HAP-1 (cell line): ENCODE data around the gene ANKH.
"Not testable (repeated sequence)": the region's sequence is repeated elsewhere in the genome, so short reads cannot be mapped to it uniquely, and the experiment has no call there.

Experiments used
- DNase-seq, 2 experiments: peaks; one replicate each; pipeline ENCODE4 v3.0.0-alpha.2; 2016 to 2020; ENCODE audit warnings: low spot score in 2 of 2
- H3K27me3 ChIP-seq: fragments of 250-450 bp; sonication (Bioruptor Pico); 2 replicates; pipeline ENCODE4 v1.5.1; 2020; ENCODE audit warnings: low read depth, mild to moderate bottlenecking, moderate library complexity
- H3K36me3 ChIP-seq: fragments of 250-450 bp; sonication (Bioruptor Pico); replicated peaks from 2 replicates; pipeline ENCODE4 v1.5.1; 2020; ENCODE audit warnings: mild to moderate bottlenecking
- H3K4me1 ChIP-seq: fragments of 250-450 bp; sonication (Bioruptor Pico); 2 replicates; pipeline ENCODE4 v1.5.1; 2020; ENCODE audit warnings: mild to moderate bottlenecking
- H3K4me3 ChIP-seq: fragments of 250-450 bp; sonication (Bioruptor Pico); 2 replicates; pipeline ENCODE4 v1.5.1; 2020; ENCODE audit warnings: mild to moderate bottlenecking, moderate library complexity
- H3K9me3 ChIP-seq: fragments of 250-450 bp; sonication (Bioruptor Pico); 2 replicates; pipeline ENCODE4 v1.5.1; 2020; ENCODE audit warnings: mild to moderate bottlenecking, moderate library complexity
- in situ Hi-C: fragments of 300-500 bp; cut with MboI; formaldehyde crosslinking; loops from 3 replicates; pipeline ENCODE4 v1.14.3; 2020; ENCODE audit warnings: low sequenced_read_pairs, inconsistent platforms, mixed read lengths

ANKH gene

DNA sequence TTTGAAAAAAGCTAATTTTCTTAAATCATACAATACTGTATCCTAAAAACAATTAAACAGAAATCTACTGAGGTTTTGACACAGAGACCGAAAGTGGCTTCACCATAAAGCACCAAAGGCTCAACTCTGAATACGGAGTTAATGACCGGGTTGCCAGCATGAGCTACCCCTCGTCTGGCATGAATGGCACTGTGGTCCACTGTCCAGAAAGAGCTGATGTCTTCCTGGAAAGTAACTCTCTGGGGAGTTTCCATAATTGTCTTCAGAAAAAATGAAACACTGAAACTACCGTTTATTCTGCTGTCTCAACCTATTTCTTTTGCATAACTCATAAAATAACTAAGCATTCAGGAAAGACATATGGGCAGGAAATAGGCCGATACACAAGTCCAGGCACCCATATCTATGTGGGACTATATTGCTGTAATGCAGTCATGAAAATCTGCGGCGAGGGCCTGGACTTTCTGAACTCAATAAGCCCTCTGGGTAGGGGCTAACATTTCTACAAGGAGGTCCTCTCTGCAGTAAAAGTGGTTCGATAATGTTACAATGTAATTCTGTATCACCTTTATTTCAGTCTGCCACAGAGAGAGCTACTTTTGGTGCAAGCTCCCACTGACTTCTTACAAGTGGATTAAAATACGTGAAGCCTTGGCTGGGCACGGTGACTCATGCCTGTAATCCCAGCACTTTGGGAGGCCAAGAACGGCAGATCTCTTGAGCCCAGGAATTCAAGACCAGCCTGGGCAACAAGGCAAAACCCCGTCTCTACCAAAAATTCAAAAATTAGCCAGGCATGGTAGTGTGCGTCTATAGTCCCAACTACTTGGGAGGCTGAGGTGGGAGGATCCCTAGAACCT lies 52.4 kb downstream of the ANKH start:
- Histone ChIP-seq H3K27me3 (no peaks in the 10 kb centered on the region), H3K9me3 (no peaks in the 10 kb centered on the region), H3K4me1 (no peaks in the 10 kb centered on the region), H3K36me3 (no peaks in the 10 kb centered on the region), H3K4me3 (no peak overlapping the region)
- in situ Hi-C loops: no loop called here
- no peak for DNase-seq

GRCh38 chr5:14817762-14818136 lies 53.8 kb downstream of the ANKH start:
- in situ Hi-C loops, H3K9me3 ChIP-seq, DNase-seq, H3K4me3 ChIP-seq, H3K27me3 ChIP-seq, H3K4me1 ChIP-seq, H3K36me3 ChIP-seq: not testable (repeated sequence)

- Histone ChIP-seq H3K27me3 (no peaks in the 10 kb centered on the region), H3K4me3 (no peak overlapping the region), H3K9me3 (no peaks in the 10 kb centered on the region), H3K36me3 (no peaks in the 10 kb centered on the region), H3K4me1 (no peaks in the 10 kb centered on the region)
- in situ Hi-C loops: no loop called here
- no peak for DNase-seq
Measured at GRCh38 chr5:14816999-14817761, 54.4 kb downstream of the ANKH start.

- H3K9me3 ChIP-seq: no peaks in the 10 kb centered on the region
- no peaks in the 10 kb centered on the region for H3K27me3 ChIP-seq
- no peak overlapping the region for H3K4me3 ChIP-seq
- no peaks in the 10 kb centered on the region for H3K36me3 ChIP-seq
- DNase-seq: no peak
- H3K4me1 ChIP-seq: no peaks in the 10 kb centered on the region
- in situ Hi-C loops: no loop called here
Measured at GRCh38 chr5:14816374-14816998, 55.1 kb downstream of the ANKH start.

DNA sequence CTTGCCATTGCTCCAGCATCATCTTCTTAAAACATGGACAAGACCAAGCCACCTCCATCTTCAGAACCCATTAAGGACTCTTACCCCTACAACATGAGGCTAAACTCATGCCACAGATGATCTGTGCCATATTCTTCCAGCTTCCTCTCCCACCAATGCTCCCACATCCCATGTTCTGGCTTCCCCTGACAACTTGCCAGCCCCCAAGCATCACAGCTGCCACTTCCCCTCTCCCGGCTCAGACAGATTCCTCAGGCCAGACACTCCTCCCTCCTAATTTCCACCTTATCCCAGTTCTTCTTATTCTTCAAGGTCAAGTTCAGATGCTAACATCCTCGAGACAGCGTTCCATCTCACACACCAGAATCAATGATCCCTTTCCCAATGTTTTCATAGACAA lies 57.8 kb downstream of the ANKH start:
- in situ Hi-C loops: no loop called here
- DNase-seq: no peak
- Histone ChIP-seq H3K4me3 (no peak overlapping the region), H3K36me3 (no peaks in the 10 kb centered on the region), H3K27me3 (no peaks in the 10 kb centered on the region), H3K9me3 (no peaks in the 10 kb centered on the region), H3K4me1 (no peaks in the 10 kb centered on the region)

DNA sequence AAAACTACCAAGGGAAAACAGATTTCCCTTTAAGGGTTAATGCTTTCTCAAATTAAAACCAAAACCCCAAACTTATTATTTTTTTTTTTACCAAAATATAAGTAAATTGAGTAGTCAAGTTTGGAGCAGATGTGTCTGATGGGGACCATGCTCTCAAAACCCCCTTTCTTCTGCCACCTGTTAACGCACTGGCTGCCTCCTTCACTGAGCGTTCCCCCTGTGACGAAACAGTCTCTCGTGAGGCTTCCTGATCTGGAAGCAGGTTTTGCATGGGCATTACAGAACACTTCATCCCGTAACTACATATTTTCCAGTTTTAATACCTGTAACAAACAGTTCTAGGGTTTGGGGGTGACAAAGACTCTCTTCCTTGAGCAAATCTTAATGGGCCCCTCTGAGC lies 59.4 kb downstream of the ANKH start:
- H3K4me3 ChIP-seq: no peak overlapping the region
- no peaks in the 10 kb centered on the region for H3K27me3 ChIP-seq
- H3K4me1 ChIP-seq: no peaks in the 10 kb centered on the region
- H3K9me3 ChIP-seq: no peaks in the 10 kb centered on the region
- H3K36me3 ChIP-seq: no peaks in the 10 kb centered on the region
- no peak for DNase-seq
- in situ Hi-C loops: no loop called here

GRCh38 chr5:14810928-14811572 lies 60.5 kb downstream of the ANKH start:
- Histone ChIP-seq H3K36me3 (no peaks in the 10 kb centered on the region), H3K4me3 (no peak overlapping the region), H3K27me3 (no peaks in the 10 kb centered on the region), H3K9me3 (no peaks in the 10 kb centered on the region), H3K4me1 (no peaks in the 10 kb centered on the region)
- in situ Hi-C loops: no loop called here
- no peak for DNase-seq

- H3K4me3 ChIP-seq: no peak overlapping the region
- DNase-seq: no peak
- in situ Hi-C loops: no loop called here
- no peaks in the 10 kb centered on the region for H3K9me3 ChIP-seq
- H3K36me3 ChIP-seq: no peaks in the 10 kb centered on the region
- H3K27me3 ChIP-seq: no peaks in the 10 kb centered on the region
- no peaks in the 10 kb centered on the region for H3K4me1 ChIP-seq
Measured at GRCh38 chr5:14810282-14810681, 61.3 kb downstream of the ANKH start.

DNA sequence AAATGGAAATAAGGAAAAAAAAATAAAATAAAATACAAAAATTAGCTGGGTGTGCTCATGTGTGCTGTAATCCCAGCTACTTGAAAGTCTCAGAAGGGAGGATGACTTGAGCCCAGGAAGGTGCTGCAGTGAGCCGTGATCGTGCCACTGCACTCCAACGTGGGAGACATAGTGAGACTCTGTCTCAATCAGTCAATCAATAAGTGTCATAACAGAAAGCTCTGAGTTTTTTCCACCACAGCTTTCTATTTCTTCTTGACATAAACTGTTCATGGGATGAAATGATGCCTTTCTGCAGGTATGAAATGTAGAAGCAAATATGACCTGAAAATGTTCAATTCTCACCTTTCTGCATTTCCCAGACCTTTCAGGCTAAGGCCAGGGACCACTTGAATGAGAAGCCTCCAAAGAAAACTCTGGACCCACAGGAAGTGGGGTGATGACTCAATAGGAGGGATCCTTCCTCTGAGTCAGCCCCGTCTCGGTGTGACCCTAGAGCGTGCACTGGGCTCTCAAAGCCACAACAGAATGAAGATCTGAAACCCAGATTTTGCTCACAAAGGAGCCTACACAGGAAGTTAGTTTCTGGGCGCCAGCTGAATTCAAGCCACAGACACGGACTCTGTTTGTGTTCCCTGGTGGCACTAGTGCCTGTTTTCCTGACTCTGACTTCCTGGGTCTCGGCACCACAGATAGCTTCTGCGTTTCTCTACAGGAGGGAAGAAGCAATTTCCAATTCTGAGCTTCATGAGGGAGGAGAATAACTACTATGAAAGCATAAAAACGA lies 62.0 kb downstream of the ANKH start:
- Histone ChIP-seq H3K9me3 (no peaks in the 10 kb centered on the region), H3K4me3 (no peak overlapping the region), H3K36me3 (no peaks in the 10 kb centered on the region), H3K27me3 (no peaks in the 10 kb centered on the region), H3K4me1 (no peaks in the 10 kb centered on the region)
- DNase-seq: no peak
- in situ Hi-C loops: no loop called here

GRCh38 chr5:14807471-14807870 lies 64.1 kb downstream of the ANKH start:
- in situ Hi-C loops: no loop called here
- no peak for DNase-seq
- no peaks in the 10 kb centered on the region for H3K9me3 ChIP-seq

GRCh38 chr5:14806456-14806855 lies 65.1 kb downstream of the ANKH start:
- no peaks in the 10 kb centered on the region for H3K4me1 ChIP-seq
- H3K36me3 ChIP-seq: no peaks in the 10 kb centered on the region
- no peak for DNase-seq
- H3K9me3 ChIP-seq: no peaks in the 10 kb centered on the region
- H3K27me3 ChIP-seq: no peaks in the 10 kb centered on the region
- in situ Hi-C loops: no loop called here
- no peak overlapping the region for H3K4me3 ChIP-seq

More at GRCh38 chr5:14807471-14807870, 64.1 kb downstream of the ANKH start:
- Histone ChIP-seq H3K4me1 (no peaks in the 10 kb centered on the region), H3K4me3 (no peak overlapping the region), H3K36me3 (no peaks in the 10 kb centered on the region), H3K27me3 (no peaks in the 10 kb centered on the region)

GRCh38 chr5:14802541-14802940 lies 69.0 kb downstream of the ANKH start:
- in situ Hi-C loops: no loop called here
- H3K4me3 ChIP-seq: no peak overlapping the region
- H3K4me1 ChIP-seq: no peaks in the 10 kb centered on the region
- no peaks in the 10 kb centered on the region for H3K36me3 ChIP-seq
- H3K27me3 ChIP-seq: no peaks in the 10 kb centered on the region
- DNase-seq: no peak
- H3K9me3 ChIP-seq: no peaks in the 10 kb centered on the region

- no peaks in the 10 kb centered on the region for H3K4me1 ChIP-seq
- no peak for DNase-seq
- no peak overlapping the region for H3K4me3 ChIP-seq
- H3K36me3 ChIP-seq: no peaks in the 10 kb centered on the region
- H3K9me3 ChIP-seq: no peaks in the 10 kb centered on the region
- no peaks in the 10 kb centered on the region for H3K27me3 ChIP-seq
- in situ Hi-C loops: no loop called here
Measured at GRCh38 chr5:14801792-14802191, 69.8 kb downstream of the ANKH start.
